ENCODE measurements around the gene CASTOR1.

- TF ChIP-seq, protein P1, sequence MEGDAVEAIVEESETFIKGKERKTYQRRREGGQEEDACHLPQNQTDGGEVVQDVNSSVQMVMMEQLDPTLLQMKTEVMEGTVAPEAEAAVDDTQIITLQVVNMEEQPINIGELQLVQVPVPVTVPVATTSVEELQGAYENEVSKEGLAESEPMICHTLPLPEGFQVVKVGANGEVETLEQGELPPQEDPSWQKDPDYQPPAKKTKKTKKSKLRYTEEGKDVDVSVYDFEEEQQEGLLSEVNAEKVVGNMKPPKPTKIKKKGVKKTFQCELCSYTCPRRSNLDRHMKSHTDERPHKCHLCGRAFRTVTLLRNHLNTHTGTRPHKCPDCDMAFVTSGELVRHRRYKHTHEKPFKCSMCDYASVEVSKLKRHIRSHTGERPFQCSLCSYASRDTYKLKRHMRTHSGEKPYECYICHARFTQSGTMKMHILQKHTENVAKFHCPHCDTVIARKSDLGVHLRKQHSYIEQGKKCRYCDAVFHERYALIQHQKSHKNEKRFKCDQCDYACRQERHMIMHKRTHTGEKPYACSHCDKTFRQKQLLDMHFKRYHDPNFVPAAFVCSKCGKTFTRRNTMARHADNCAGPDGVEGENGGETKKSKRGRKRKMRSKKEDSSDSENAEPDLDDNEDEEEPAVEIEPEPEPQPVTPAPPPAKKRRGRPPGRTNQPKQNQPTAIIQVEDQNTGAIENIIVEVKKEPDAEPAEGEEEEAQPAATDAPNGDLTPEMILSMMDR (conservative IDR thresholded peaks at IDR 0.05; ENCODE audit: low read depth, low read length): no peak
- TF ChIP-seq EZH2 (IDR thresholded peaks at IDR 0.05; ENCODE audit: borderline replicate concordance, low read depth, low read length, poor library complexity, severe bottlenecking): no peak
Measured at GRCh38 chr22:30332994-30333706, 43.8 kb upstream of the CASTOR1 start.
